Transverse colon (tissue), 3 donors: ENCODE data around the gene PSKH1.

ENCODE experiments used
- CTCF ChIP-seq, 5 experiments: fragments of 200-600 bp in 3 of 5; fragments of 450-650 bp in 2 of 5; sonication (generic) in 3 of 5; IDR thresholded peaks; 1 replicate in 2 of 5; 2 replicates in 3 of 5; pipeline ENCODE4 v1.5.1; 2016 to 2017; ENCODE audit warnings: antibody characterized with exemption in 5 of 5, inconsistent platforms in 3 of 5, mild to moderate bottlenecking in 2 of 5, moderate library complexity in 1 of 5
- POLR2A ChIP-seq: fragments of 450-650 bp; IDR thresholded peaks from one replicate; pipeline ENCODE4 v1.6.1; 2016; ENCODE audit warnings: antibody characterized with exemption, mild to moderate bottlenecking, moderate library complexity

DNA sequence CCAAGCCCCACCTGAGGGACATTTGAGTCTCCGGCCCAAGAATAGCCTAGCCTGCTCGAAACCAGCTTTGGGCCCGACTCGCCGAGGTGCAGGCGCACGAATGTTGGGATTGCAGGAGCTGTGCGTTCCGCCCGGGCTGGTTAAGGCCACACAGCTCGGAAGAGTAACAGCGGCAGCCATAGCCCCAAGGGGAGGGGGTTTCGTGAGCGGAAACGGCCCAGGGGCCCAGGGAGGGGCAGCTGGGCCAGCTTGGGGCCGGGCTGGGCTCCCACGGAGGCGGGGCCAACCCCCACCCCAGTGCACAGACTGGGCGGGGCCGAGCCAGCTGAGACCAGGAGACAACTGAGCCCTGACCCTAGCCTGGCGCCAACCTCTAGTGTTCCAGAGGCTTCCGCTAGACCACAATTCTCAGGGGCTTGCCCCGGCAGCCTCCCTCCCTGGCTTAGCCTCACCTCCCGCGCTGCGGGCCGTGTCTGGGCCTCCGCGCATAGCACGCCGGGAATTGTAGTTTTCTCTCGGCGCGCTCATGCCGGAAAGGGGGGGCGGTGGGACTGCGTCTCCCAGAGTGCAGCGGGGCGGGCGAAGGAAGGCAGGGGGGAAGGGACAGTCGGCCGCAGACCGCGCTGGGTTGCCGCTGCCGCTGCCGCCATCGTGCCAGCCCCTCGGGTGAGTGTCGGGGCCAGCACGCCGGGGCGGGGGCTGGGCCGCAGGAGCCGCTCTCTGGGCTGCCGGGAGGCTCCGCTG, 46.6 kb upstream of the PSKH1 start, which contains the start of gene NUTF2:
- no peak for TF ChIP-seq CTCF (IDR thresholded peaks at IDR 0.05)
- TF ChIP-seq POLR2A, result peak; percentile 67
